ENCODE data around the gene MACROH2A2.
"Not testable (repeated sequence)": the region's sequence is repeated elsewhere in the genome, so short reads cannot be mapped to it uniquely, and the experiment has no call there.

The MACROH2A2 gene

GRCh38 chr10:70101668-70102067 is 49.0 kb downstream of the MACROH2A2 start:
- no peak for DNase-seq
- ATAC-seq = no peak

GRCh38 chr10:70106958-70107791 is 54.5 kb downstream of the MACROH2A2 start:
- DNase-seq (peak; percentile 52), ATAC-seq (no peak)

DNA sequence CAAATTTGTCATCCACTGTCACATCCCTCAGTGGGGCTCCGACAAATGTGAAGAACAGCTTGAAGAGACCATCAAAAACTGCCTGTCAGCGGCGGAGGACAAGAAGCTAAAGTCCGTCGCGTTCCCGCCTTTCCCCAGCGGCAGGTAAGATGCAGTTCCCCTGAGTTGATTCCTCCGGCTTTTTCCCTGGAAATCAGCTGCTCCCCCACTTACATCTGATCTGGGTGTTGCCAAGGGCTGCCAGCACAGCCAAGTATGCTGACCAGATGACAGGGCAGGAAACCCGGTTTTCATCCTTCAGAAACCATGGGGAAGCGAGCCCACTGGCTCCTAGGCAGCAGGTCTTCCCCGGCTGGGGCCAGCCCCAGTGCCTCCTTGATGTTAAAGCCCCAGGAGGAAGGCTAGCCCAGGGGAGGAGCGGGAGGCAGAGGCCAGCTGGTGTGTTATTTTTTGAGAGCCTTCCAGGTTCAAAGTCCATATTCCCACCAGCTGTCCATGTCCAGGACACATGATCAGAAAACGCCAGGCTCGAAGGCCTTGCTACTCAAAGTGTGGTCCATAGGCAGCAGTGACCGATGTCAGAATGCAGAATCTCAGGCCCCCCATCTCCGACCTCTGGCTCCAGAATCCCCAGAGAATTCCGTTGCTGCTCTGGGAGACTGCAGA is 56.6 kb downstream of the MACROH2A2 start:
- DNase-seq (no peak), ATAC-seq (no peak)

DNA sequence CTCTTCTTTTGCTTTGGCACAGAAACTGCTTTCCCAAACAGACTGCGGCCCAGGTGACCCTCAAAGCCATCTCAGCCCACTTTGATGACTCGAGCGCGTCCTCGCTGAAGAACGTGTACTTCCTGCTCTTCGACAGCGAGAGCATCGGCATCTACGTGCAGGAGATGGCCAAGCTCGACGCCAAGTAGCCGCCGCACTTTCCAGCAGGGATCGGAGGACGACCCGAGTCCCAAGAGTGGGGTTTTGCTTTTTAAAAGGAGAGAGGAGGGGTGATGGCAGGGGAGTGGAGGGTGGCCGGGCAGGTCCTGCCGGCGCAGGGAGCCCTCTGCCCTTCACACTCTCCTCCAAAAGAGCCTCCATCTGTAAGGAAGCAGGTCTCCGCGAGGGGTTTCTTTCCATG is 58.9 kb downstream of the MACROH2A2 start:
- ATAC-seq = no peak
- DNase-seq = no peak

DNA sequence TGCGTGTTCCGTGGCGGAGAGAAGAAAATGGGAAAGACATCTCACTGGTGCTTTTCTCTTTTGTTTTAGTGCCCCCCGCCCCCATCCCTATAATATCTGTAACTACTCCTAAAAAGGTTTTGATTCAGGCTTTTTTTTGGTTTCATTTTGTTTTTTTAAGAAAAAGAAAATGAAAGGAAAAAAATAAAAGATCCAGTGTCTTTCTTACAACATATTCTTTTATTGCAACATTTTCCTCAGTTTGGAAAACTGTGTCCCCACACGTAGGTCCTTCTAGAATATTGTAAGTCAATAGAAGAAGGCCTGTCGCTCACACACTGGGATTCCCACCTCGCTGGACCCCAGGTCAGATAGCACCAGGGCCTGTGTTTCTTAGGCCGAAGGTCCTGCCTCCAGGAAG is 59.4 kb downstream of the MACROH2A2 start:
- ATAC-seq (no peak), DNase-seq (no peak)

DNA sequence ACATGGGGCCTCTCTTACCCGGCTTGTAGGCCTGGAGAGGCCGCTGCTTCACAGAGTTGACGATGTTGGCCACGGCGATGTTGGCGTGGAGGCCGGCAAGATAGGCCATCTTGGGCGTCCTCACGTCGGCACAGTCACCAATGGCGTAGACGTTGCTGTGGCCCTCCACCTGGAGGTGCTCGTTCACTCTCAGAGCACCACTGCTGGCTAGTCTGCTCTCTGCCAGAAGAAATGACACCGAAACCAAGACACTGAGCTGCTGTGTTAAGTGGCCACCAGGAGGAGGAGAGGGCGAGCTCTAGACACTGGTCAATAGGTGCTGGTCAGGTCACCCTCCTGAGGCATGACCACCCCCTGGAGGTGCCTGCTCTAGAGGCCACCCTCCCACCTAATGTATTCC is 62.3 kb downstream of the MACROH2A2 start:
- DNase-seq (no peak), ATAC-seq (no peak)

DNA sequence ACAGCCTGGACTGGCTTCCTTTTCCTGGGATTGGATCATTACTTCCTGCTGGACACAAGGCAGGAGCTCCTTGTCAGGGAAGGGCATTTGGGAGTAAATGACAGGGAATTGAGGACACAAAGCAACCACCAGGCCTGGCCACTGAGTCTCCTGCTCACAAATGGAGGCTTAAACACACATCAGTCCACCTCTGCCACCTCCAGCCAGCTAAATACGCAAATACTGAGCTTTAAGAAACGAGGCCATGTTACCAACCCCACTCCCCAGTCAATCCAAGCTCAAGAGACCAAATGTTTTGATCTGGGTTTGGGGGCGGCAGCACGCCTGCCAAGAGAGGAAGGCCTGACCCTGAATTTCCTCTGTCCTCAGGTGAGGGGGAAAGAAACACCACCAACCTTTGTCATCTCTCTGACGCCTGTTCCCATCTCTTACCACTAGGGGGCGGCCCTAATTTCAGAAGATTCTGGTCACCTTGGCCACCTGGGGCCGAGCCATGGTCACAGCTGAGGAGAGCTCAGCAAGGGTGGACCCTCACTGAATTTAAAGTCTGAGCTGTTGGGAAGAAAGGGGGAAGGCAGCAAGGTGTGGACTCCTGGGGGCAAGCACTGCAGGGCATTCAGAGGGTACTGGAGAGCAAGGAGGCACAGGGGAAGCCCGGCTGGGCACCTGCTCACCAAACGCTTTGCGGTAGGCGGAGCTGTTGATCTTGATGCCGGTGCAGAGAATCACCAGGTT is 63.5 kb downstream of the MACROH2A2 start:
- DNase-seq = peak; percentile 65
- ATAC-seq = peak; percentile 44

GRCh38 chr10:70117646-70118045 is 65.0 kb downstream of the MACROH2A2 start:
- DNase-seq (no peak), ATAC-seq (no peak)

DNA sequence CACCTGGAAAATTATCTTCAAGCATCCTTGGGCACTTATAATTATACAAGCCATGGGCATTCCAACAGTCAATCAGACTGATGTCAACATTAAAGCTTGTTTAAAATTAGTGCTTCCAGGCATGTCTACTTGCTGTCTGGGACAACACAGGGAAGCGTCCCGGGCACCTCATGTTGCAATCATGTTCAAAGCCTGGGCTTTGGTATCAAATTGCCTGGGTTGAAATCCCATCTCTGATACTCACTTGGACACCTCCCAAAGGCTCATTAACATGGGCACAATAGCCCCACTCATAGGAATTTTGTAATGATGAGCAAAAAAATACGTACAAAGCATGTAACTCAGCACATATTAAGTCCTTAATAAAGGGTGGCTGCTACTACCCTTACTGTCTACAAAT is 65.5 kb downstream of the MACROH2A2 start:
- no peak for DNase-seq
- no peak for ATAC-seq

DNA sequence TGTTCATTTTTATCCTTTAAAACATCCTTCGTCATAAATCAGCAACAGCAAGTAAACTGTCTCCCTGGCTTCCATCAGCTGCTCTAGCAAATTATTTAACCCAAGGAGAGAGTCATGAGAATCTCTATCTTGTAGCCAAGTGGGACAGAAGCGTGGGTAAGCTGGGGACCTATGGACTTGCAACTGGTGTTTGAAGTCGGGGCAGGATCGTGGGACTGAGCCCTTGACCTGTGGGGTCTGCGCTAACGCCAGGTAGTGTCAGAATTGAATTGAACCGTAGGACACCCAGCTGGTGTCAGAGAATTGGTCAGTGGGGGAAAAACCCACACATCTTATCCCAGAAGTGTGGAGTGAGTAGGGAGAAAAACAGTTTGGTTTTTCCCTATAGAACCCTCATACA is 66.6 kb downstream of the MACROH2A2 start:
- no peak for ATAC-seq
- no peak for DNase-seq

DNA sequence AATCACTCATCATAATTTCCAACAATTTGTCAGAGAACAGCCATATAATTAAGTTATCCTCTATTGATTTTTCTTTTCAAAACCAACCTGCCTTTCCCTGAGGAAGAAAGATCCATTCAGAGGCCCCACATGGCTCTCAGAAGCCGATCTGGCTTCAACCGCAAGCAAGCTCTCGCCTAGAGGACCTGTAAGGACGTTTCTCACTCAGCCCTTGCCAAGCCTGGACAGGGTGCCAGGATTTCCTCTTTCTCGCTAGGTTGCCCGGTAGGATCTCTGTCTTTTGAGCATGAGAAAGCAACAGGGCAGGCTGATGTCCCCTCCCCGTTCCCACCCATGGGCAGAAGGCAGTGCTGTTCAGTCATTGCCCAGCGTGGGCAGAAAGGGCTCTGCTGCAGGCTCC is 67.0 kb downstream of the MACROH2A2 start:
- DNase-seq = no peak
- no peak for ATAC-seq

GRCh38 chr10:70120417-70120816 is 67.8 kb downstream of the MACROH2A2 start:
- DNase-seq = no peak
- ATAC-seq = no peak

DNA sequence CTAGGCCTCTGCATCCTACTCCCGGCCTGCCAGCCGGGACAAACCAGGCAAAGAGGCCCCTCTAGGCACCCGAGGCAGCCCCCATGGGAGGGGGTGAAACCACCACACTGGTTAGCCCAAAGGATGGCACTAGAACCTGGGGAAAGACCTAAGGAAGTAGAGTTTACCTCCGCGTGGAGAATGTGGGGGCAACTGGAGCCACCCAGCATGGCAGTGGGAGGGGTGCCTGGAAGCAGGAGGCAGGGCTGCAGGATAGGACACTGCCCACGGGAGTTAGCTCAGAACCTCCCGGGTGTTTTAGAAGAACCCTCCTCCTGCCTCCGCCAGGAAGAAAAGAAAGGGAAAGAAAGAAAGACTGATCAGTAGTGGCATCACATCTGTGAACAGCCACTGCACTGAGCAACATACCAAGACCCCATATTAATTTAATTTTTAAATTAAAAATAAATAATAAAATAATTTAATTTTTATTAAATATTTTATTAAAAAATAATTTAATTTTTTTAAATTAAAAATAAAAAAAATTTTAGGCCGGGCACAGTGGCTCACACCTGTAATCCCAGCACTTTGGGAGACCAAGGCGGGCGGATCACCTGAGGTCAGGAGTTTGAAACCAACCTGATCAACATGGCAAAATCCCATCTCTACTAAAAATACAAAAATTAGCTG is 68.8 kb downstream of the MACROH2A2 start:
- no peak for ATAC-seq
- no peak for DNase-seq

- DNase-seq (no peak), ATAC-seq (no peak)
These were observed 70.1 kb downstream of the MACROH2A2 start for GRCh38 chr10:70122742-70123141.

- DNase-seq, ATAC-seq: not testable (repeated sequence)
These were observed 70.5 kb downstream of the MACROH2A2 start for GRCh38 chr10:70123166-70123565.

DNA sequence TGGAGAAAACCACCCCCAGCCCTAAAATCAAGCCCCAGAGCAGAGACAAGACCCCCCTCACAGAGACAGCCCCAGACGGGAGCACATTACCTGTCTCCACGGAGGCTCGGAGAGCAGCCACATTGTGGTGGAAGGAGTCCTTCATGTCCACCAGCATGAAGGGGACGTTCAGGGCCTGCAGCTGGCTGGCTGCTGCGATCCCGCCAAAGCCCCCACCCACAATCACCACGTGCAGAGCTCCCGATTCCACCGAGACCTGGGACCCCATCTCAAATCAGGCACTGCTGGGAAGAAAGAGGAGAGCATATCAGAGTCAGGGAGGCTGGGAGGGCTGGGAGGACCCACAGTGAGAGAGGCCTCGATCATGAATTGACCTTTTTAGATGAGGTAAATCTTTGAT is 71.2 kb downstream of the MACROH2A2 start:
- no peak for DNase-seq
- no peak for ATAC-seq

- ATAC-seq (no peak), DNase-seq (no peak)
These were observed 71.8 kb downstream of the MACROH2A2 start for GRCh38 chr10:70124415-70124814.

GRCh38 chr10:70124918-70125317 is 72.3 kb downstream of the MACROH2A2 start:
- DNase-seq (no peak), ATAC-seq (no peak)

DNA sequence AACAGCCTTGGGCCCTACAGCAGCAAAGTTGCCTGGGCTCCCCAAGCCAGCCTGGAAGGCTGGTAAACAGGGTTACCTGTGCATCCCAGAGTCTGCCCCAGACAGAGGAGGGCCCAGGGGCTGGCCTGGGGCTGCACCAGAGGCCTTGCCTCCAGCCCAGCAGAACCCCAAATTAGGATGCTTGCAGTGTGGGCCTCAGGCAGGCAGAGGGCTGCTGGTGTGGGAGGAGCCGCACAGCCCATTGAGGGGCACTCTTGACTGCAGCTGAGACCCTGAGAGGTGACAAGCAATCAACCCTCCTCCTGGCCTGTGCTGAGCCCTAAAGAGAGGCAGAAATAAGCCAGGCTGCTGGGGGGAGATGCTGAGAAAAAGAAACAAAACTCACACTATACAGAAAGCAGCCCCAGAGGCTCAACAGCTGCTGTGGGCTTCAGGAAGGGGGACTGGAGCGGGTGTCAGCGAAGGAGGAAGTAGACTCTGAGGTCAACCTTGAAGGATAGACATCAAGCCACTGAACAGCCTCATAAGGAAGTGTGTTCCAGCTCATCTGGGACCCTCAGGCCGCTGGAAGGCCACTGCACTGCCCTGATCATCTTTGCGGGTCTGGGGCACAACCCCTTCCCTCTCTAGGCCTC is 73.4 kb downstream of the MACROH2A2 start:
- ATAC-seq = no peak
- no peak for DNase-seq

- no peak for DNase-seq
- ATAC-seq = no peak
These were observed 74.2 kb downstream of the MACROH2A2 start for GRCh38 chr10:70126700-70127395.

DNA sequence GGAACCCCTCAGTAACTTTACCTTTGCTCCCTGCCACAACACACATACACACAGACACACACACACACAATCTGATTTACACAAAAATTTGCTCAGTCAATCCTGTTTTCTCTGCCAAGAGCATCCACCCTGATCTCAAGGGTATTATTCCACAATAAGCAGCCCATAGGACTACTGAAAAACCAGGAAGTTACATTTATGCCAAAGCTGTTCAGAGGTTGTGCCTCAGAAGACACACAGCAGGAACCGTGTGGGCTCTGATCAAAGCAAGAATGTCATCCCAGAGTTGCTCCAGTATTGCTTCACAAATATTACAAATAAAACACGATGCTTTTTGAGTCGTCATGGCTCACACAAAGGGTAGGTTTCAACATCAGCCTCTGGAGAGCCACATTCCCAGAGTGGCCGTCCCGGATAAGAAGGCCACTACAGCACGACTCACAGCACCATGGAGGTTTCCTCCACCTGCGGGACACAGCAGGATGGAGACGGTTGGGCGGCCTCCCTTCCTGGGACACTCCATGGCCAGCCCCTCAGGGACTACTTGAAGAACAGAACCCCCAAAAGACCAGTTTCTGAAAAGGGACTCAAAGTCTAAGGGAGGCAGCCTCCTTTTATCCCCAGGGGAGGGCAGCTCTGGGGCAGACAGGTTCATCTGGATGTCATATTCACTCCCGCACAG is 78.4 kb downstream of the MACROH2A2 start:
- ATAC-seq = no peak
- no peak for DNase-seq

Data from stimulated activated naive CD8-positive, alpha-beta T cell treated with anti-CD3 and anti-CD28 coated beads, Interleukin-15, Interleukin-2, amounts not matched to agents 100 U/mL and 50 U/mL, for 24 hours (primary cell).